SK-N-SH (cell line): Measurements from ENCODE around the gene MEFV. TPM values are rescaled to one million over a fixed set of nuclear protein-coding genes. Genes with fewer than 3 reads are reported as not detected.

Source experiments
- CTCF ChIA-PET: fragments of 300-600, 350-600 bp; formaldehyde crosslinking; extraction: SDS; loops from one replicate; lab custom pipeline; 2021; lab: Yijun Ruan, JAX
- POLR2A ChIA-PET: fragments of 350-600 bp; sonication (Branson Sonifier 250); formaldehyde crosslinking; extraction: SDS; loops from one replicate; lab custom pipeline; 2020; ENCODE audit warnings: antibody characterized with exemption, inconsistent platforms; lab: Yijun Ruan, JAX
- DNase-seq: peaks from one replicate; pipeline ENCODE4 v3.0.0; 2012
- H2AFZ ChIP-seq: fragments of 200-600 bp; sonication (generic); 2 replicates; pipeline ENCODE4 v1.8.1; 2016; ENCODE audit warnings: antibody characterized with exemption, mild to moderate bottlenecking, low read depth
- H3F3A ChIP-seq: fragments of 200-600 bp; sonication (generic); replicated peaks from 2 replicates; pipeline ENCODE3; 2016; ENCODE audit warnings: antibody characterized with exemption, mild to moderate bottlenecking; ENCODE audit not compliant: insufficient read depth
- H3K27ac ChIP-seq, 2 experiments: fragments of 200-500 bp in 1 of 2; fragments of 200-600 bp in 1 of 2; sonication (Bioruptor generic) in 1 of 2; sonication (generic), shearing (Covaris generic) in 1 of 2; 2 replicates each; pipeline versions ENCODE4 v1.5.1 to v1.6.1; 2014 to 2016; ENCODE audit warnings: low read depth in 2 of 2, inconsistent platforms in 1 of 2, low read length in 1 of 2, mild to moderate bottlenecking in 1 of 2, mixed read lengths in 1 of 2
- H3K27me3 ChIP-seq: fragments of 200-600 bp; sonication (generic), shearing (Covaris generic); 2 replicates; pipeline ENCODE4 v1.6.1; 2016; ENCODE audit warnings: mixed run types; ENCODE audit not compliant: insufficient read depth
- H3K36me3 ChIP-seq, 2 experiments: fragments of 200-500 bp in 1 of 2; fragments of 200-600 bp in 1 of 2; sonication (Bioruptor generic) in 1 of 2; sonication (generic) in 1 of 2; replicated peaks in 1 of 2; 2 replicates each; pipeline versions ENCODE3 to v1.5.1; 2014 to 2016; ENCODE audit warnings: low read length in 1 of 2, mild to moderate bottlenecking in 1 of 2; ENCODE audit not compliant: insufficient read depth in 2 of 2, control insufficient read depth in 1 of 2
- H3K4me1 ChIP-seq, 2 experiments: fragments of 200-500 bp in 1 of 2; fragments of 200-600 bp in 1 of 2; sonication (Bioruptor generic) in 1 of 2; sonication (generic), shearing (Covaris generic) in 1 of 2; 2 replicates each; pipeline versions ENCODE4 v1.5.1 to v1.6.1; 2014 to 2016; ENCODE audit warnings: low read depth in 1 of 2, low read length in 1 of 2, mixed run types in 1 of 2; ENCODE audit not compliant: insufficient read depth in 2 of 2, control insufficient read depth in 1 of 2
- H3K4me2 ChIP-seq: fragments of 200-600 bp; sonication (generic), shearing (Covaris generic); 2 replicates; pipeline ENCODE4 v1.6.1; 2017; ENCODE audit warnings: mixed run types
- H3K4me3 ChIP-seq, 2 experiments: fragments of 200-500 bp in 1 of 2; fragments of 200-600 bp in 1 of 2; sonication (Bioruptor generic) in 1 of 2; sonication (generic), shearing (Covaris generic) in 1 of 2; 2 replicates each; pipeline versions ENCODE4 v1.5.1 to v1.8.1; 2014 to 2016; ENCODE audit warnings: low read depth in 2 of 2, inconsistent platforms in 1 of 2, low read length in 1 of 2, mild to moderate bottlenecking in 1 of 2, mixed read lengths in 1 of 2, moderate library complexity in 1 of 2
- H3K79me2 ChIP-seq: fragments of 200-600 bp; sonication (generic); 2 replicates; pipeline ENCODE4 v1.8.1; 2017; ENCODE audit warnings: mild to moderate bottlenecking; ENCODE audit not compliant: insufficient read depth
- H3K9ac ChIP-seq: fragments of 200-600 bp; sonication (generic); 2 replicates; pipeline ENCODE4 v1.6.1; 2017; ENCODE audit warnings: mixed run types
- H3K9me2 ChIP-seq: fragments of 200-600 bp; sonication (generic); 2 replicates; pipeline ENCODE4 v1.6.1; 2017; ENCODE audit warnings: mixed run types
- H3K9me3 ChIP-seq: fragments of 200-600 bp; sonication (generic); 2 replicates; pipeline ENCODE4 v1.6.1; 2017; ENCODE audit warnings: mixed run types, mild to moderate bottlenecking, moderate library complexity
- H4K20me1 ChIP-seq: fragments of 200-600 bp; sonication (generic); 2 replicates; pipeline ENCODE4 v1.6.1; 2017; ENCODE audit warnings: mild to moderate bottlenecking, mixed run types; ENCODE audit not compliant: insufficient read depth
- CHD2 ChIP-seq: fragments of 150-350 bp; IDR thresholded peaks from 2 replicates; pipeline ENCODE4 v1.6.1; 2018; ENCODE audit warnings: low read length; ENCODE audit not compliant: partially characterized antibody
- FOSL2 ChIP-seq: IDR thresholded peaks from 2 replicates; pipeline ENCODE4 v1.4.0; 2012; ENCODE audit warnings: low read depth, mild to moderate bottlenecking, moderate library complexity, borderline replicate concordance
- FOXJ3 ChIP-seq: sonication (generic); formaldehyde crosslinking; IDR thresholded peaks from 2 replicates; pipeline ENCODE4 v1.5.1; 2020; ENCODE audit warnings: mild to moderate bottlenecking, missing genetic modification reagents
- GATA2 ChIP-seq: sonication (generic); formaldehyde crosslinking; IDR thresholded peaks from 2 replicates; pipeline ENCODE4 v1.5.0; 2020; ENCODE audit warnings: mild to moderate bottlenecking, missing genetic modification reagents
- JUND ChIP-seq: IDR thresholded peaks from 2 replicates; pipeline ENCODE4 v1.4.0; 2012
- MEF2A ChIP-seq: IDR thresholded peaks from 2 replicates; pipeline ENCODE4 v1.4.0; 2012; ENCODE audit warnings: low read depth, borderline replicate concordance
- MXI1 ChIP-seq: IDR thresholded peaks from 2 replicates; pipeline ENCODE4 v1.6.1; 2012; ENCODE audit warnings: mild to moderate bottlenecking, low read depth, low read length, improper control_type of control experiment
- NRF1 ChIP-seq: IDR thresholded peaks from 2 replicates; pipeline ENCODE4 v1.6.1; 2012; ENCODE audit warnings: low read depth, mild to moderate bottlenecking, low read length
- POLR2AphosphoS5 ChIP-seq: IDR thresholded peaks from 2 replicates; pipeline ENCODE4 v1.6.1; 2012; ENCODE audit warnings: low read depth, low read length
- RFX5 ChIP-seq: IDR thresholded peaks from 2 replicates; pipeline ENCODE4 v1.6.1; 2012; ENCODE audit warnings: mild to moderate bottlenecking, improper control_type of control experiment, low read length
- RXRA ChIP-seq: IDR thresholded peaks from 2 replicates; pipeline ENCODE4 v1.4.0; 2012; ENCODE audit warnings: low read depth, mild to moderate bottlenecking, borderline replicate concordance
- TAF1 ChIP-seq: IDR thresholded peaks from 2 replicates; pipeline ENCODE4 v1.6.1; 2012; ENCODE audit warnings: low read depth, mild to moderate bottlenecking, low read length, moderate library complexity, borderline replicate concordance
- WGBS: methylation state at CpG from one replicate; pipeline ENCODE4 v1.1.6; 2017; ENCODE audit warnings: low lambda C conversion rate; 5-methylcytosine and 5-hydroxymethylcytosine counted together
- polyA plus RNA-seq, 3 experiments: library from polyadenylated mRNA; depleted of rRNA; stranded (reverse); fragments of >200 nt; gene quantifications; 2 replicates each; pipeline ENCODE4 v1.2.3, GENCODE V29; 2012
- TF ChIP-seq, protein P1 (sequence below): IDR thresholded peaks from 2 replicates; pipeline ENCODE4 v1.6.1; 2012; ENCODE audit warnings: mild to moderate bottlenecking, low read depth, low read length, moderate library complexity
- TF ChIP-seq, protein P2 (sequence below): IDR thresholded peaks from 2 replicates; pipeline ENCODE4; 2012
- TF ChIP-seq, protein P3 (sequence below): fragments of 150-350 bp; IDR thresholded peaks from 2 replicates; pipeline ENCODE4 v1.6.1; 2016; ENCODE audit warnings: mild to moderate bottlenecking, low read depth, low read length

Gene MEFV
- polyA plus RNA-seq, 1 of the 3 experiments (the other 2 are of a cell fraction), result not detected

GRCh38 chr16:3212006-3212405 is 44.4 kb downstream of the MEFV start (continued):
- TF ChIP-seq, protein P1, sequence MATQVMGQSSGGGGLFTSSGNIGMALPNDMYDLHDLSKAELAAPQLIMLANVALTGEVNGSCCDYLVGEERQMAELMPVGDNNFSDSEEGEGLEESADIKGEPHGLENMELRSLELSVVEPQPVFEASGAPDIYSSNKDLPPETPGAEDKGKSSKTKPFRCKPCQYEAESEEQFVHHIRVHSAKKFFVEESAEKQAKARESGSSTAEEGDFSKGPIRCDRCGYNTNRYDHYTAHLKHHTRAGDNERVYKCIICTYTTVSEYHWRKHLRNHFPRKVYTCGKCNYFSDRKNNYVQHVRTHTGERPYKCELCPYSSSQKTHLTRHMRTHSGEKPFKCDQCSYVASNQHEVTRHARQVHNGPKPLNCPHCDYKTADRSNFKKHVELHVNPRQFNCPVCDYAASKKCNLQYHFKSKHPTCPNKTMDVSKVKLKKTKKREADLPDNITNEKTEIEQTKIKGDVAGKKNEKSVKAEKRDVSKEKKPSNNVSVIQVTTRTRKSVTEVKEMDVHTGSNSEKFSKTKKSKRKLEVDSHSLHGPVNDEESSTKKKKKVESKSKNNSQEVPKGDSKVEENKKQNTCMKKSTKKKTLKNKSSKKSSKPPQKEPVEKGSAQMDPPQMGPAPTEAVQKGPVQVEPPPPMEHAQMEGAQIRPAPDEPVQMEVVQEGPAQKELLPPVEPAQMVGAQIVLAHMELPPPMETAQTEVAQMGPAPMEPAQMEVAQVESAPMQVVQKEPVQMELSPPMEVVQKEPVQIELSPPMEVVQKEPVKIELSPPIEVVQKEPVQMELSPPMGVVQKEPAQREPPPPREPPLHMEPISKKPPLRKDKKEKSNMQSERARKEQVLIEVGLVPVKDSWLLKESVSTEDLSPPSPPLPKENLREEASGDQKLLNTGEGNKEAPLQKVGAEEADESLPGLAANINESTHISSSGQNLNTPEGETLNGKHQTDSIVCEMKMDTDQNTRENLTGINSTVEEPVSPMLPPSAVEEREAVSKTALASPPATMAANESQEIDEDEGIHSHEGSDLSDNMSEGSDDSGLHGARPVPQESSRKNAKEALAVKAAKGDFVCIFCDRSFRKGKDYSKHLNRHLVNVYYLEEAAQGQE, result no peak
- TF ChIP-seq, protein P2, sequence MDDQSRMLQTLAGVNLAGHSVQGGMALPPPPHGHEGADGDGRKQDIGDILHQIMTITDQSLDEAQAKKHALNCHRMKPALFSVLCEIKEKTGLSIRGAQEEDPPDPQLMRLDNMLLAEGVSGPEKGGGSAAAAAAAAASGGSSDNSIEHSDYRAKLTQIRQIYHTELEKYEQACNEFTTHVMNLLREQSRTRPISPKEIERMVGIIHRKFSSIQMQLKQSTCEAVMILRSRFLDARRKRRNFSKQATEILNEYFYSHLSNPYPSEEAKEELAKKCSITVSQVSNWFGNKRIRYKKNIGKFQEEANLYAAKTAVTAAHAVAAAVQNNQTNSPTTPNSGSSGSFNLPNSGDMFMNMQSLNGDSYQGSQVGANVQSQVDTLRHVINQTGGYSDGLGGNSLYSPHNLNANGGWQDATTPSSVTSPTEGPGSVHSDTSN, result no peak

DNA sequence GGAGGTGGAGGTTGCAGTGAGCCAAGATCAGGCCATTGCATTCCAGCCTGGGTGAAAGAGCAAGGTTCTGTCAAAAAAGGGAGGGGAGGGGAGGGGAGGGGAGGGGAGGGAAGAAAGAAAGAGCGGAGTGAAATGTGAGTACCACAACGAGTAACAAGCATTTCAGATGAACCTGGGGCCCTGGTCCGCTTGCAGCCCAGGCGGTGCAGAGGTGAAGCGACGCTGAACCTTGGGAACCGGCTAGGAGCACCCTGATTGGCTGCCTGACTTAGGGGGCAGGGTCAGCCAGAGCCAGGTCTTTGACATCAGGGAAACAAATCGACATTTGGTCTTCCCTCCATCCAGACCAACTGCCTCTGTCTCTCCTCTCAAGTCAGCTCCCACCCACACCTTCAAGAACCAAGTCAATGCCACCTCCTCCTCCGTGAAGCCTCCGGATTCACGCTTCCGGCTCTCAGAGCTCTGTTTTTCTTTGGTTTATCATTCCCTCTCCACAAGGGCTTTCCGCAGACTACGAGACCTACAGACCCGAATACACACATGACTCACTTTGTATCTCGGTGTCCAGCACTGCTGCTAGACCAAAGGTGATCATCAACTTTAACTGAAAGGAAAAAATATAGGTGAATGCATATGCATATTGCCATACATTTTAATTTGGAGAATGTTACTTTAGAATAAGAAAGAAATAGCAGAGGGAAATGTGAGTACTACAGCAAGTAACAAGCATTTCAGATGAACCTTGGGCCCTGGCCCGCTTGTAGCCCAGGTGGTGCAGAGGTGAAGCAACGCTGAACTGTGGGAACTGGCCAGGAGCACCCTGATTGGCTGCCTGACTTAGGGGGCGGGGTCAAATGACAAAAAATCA is 49.1 kb downstream of the MEFV start:
- Histone ChIP-seq H3K36me3 (no peaks in the 10 kb centered on the region), H3K9me3 (0 out of 2 replicates have a peak, but pooled peaks cover 7% of the 10 kb centered on the region), H2AFZ (no peak overlapping the region), H3F3A (no peaks in the 10 kb centered on the region), H4K20me1 (no peaks in the 10 kb centered on the region), H3K4me2 (no peak overlapping the region), H3K27ac (no peak overlapping the region), H3K27me3 (no peaks in the 10 kb centered on the region), H3K4me1 (no peaks in the 10 kb centered on the region), H3K9me2 (no peaks in the 10 kb centered on the region), H3K9ac (no peak overlapping the region), H3K79me2 (no peaks in the 10 kb centered on the region), H3K4me3 (peak overlapping the region in 1 of 2 experiments; percentile 23; a peak in 1 of 4 replicates)
- TF ChIP-seq, protein P2, result no peak
- TF ChIP-seq FOXJ3 (CRISPR knock-in tag), result no peak
- no peak for TF ChIP-seq CHD2
- TF ChIP-seq POLR2AphosphoS5, result no peak
- no peak for TF ChIP-seq RFX5
- TF ChIP-seq, protein P3, sequence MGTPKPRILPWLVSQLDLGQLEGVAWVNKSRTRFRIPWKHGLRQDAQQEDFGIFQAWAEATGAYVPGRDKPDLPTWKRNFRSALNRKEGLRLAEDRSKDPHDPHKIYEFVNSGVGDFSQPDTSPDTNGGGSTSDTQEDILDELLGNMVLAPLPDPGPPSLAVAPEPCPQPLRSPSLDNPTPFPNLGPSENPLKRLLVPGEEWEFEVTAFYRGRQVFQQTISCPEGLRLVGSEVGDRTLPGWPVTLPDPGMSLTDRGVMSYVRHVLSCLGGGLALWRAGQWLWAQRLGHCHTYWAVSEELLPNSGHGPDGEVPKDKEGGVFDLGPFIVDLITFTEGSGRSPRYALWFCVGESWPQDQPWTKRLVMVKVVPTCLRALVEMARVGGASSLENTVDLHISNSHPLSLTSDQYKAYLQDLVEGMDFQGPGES, result no peak
- TF ChIP-seq NRF1, result no peak
- no peak for TF ChIP-seq RXRA
- TF ChIP-seq MEF2A, result no peak
- TF ChIP-seq FOSL2, result no peak
- no peak for TF ChIP-seq GATA2 (CRISPR knock-in tag)
- TF ChIP-seq, protein P1, result no peak
- TF ChIP-seq MXI1, result no peak
- no peak for TF ChIP-seq JUND
- no peak for TF ChIP-seq TAF1
- WGBS, result 32% methylated on average over 19 of the region's 19 CpGs
- POLR2A ChIA-PET, result interaction anchor here (0.6 kb wide), 1 partner anchor 29 kb away, joined by 3 read pairs; no protein-coding TSS in a partner anchor
- DNase-seq, result no peak
- CTCF ChIA-PET, result no interaction called here
